NCI-H146 (cell line): ENCODE measurements around the gene IRF2BP2.
"Not testable (repeated sequence)": the region's sequence is repeated elsewhere in the genome, so short reads cannot be mapped to it uniquely, and the experiment has no call there.

Source experiments
- DNase-seq: peaks from one replicate; lab custom pipeline; 2025; lab: John Stamatoyannopoulos, UW

The IRF2BP2 gene

GRCh38 chr1:234610061-234610665, at the start of gene IRF2BP2:
Gene IRF2BP2, minus strand, starts transcription at chr1:234610178. Its CDS starts 684 bp downstream, at chr1:234609494.
- DNase-seq = peak; percentile 86

DNA sequence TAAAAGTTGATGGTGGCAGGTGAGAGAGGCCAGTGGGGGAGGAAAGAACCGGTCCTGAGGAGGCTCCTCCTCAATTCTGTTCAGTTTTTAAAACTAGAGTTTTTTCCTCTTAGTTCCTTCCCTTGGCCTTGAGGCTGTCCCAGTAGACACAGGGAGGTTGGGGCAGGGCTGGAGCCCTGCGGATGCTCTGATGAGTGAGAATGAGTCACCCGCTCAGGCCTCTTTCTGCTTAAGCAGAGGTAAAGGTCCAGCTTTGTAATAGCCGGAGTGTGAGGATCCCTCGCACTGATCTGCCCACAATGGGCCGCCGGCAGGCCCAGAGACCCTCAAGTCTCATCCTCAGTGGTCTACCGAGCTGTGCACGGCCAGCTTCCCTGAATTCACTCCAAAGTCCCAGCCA, 49.6 kb upstream of the IRF2BP2 start:
- DNase-seq = no peak

DNA sequence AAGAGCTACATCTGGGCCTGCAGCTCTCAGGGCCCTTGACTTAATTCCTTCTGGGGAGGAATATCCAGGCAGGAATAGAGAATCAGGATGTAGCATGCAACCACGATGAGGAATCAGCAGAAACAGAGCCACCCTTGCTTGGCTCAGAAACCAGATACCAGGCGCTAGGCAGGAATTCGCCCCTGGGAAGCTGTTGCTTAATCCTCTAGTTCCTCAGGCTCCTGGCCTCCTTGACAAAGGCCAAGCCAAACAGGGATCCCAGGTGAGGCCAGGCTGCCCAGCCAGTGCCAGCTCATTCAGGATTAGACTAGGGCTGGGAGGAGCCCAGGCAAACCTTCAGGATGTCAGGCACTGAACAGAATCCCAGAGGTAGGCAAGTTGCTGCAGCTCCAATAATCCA, 48.2 kb upstream of the IRF2BP2 start:
- DNase-seq = no peak

- peak; percentile 18 for DNase-seq
Observed at GRCh38 chr1:234656944-234657654, 47.1 kb upstream of the IRF2BP2 start.

GRCh38 chr1:234656070-234656895, 46.3 kb upstream of the IRF2BP2 start:
- no peak for DNase-seq

- peak; percentile 76 for DNase-seq
Observed at GRCh38 chr1:234655328-234656069, 45.5 kb upstream of the IRF2BP2 start.

GRCh38 chr1:234654002-234654733, 44.2 kb upstream of the IRF2BP2 start:
- no peak for DNase-seq

DNA sequence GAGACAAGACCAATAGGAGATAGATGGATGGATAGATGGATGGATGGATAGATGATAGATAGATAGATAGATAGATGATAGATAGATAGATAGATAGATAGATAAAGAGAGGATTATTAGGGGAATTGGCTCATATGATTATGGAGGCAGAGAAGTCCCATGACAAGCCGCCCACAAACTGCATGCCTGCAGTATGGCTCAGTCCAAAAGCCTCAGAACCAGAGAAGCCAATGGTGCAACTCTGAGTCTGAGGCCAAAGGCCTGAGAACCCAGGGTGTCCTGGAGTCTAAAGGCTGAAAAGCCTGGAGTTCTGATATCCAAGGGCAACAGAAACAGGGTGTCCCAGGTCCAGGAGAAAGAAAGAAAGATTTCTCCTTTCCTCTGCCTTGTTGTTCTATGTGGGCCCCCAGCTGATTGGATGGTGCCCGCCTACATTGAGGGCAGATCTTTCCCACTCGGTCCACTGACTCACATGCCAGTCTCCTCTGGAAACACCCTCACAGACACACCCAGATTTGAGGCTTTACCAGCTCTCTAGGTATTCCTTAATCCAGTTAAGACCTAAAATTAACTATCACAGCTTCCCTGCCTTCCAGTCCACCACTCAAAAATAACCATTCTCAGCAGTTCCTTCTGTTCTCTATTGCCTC, 39.6 kb upstream of the IRF2BP2 start:
- DNase-seq = no peak

GRCh38 chr1:234647758-234648157, 37.8 kb upstream of the IRF2BP2 start:
- no peak for DNase-seq

DNA sequence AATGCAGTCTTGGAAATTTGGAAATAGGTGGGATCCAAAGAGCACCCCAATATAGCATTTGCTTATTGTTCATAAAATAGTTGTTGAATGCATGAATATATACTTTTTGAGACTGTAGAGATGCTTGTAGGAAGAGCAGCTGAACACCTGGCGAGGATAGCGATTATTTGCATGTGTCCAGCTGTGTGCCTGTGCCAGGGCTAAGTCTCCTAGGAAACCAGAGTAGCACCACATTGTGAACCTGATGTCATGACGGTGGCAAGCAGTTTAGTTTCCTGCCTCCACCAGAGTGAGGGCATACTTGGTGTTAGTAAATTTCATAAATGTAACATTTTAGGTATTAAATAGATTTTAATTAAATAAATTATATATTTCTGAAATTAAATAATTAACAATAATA, 37.3 kb upstream of the IRF2BP2 start:
- DNase-seq = peak; percentile 83

GRCh38 chr1:234645964-234646363, 36.0 kb upstream of the IRF2BP2 start:
- no peak for DNase-seq

GRCh38 chr1:234645474-234645953, 35.5 kb upstream of the IRF2BP2 start:
- DNase-seq = no peak

GRCh38 chr1:234644928-234645327, 35.0 kb upstream of the IRF2BP2 start:
- DNase-seq = no peak

- no peak for DNase-seq
Observed at GRCh38 chr1:234643850-234644134, 33.8 kb upstream of the IRF2BP2 start.

DNA sequence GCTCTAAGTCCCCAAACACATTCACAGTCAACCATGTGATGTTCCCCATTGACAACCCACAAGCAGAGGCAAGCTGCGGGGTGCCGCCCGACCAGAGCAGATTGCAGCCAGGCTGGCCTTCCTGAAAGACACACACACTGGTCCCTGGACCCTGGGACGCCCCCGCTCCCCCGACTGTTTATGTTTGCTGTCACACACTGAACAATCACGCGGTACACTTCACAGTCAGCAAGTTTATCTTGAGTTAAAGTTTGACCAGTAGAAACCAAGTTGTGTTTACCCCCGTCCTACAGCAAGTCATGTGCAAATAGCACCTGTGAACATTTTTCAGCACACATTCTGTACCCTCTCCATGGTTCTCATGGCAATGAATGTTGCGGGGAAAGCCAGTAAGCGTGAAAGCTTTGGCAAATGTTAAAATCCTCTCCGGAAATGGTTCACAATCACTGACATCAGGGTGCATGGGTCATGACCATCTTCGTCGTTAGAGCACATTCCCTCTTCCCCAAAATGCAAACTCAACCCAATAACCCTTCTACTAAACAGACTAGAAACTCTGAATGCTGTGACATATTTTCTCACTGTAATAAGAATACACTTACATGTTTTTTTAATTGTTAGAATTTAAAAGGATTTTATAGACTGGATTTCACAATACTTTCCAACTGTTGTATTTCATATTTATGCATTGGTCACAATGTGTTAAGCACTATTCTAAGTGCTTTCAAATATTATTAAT, 33.3 kb upstream of the IRF2BP2 start:
- DNase-seq = no peak

DNA sequence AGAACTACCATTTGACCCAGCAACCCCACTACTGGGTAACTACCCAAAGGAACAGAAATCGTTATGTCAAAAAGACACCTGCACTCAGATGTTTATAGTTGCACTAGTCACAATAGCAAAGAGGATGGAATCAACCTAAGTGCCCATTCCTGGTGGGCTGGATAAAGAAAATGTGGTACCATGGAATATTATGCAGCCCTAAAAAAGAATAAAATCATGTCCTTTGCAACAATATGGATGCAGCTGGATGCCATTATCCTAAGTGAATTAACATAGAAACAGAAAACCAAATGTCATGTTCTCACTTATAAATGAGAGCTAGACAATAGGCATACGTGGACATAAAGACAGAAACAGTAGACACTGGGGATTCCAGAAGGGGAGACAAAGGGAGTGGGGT, 32.5 kb upstream of the IRF2BP2 start:
- DNase-seq = no peak

- no peak for DNase-seq
Observed at GRCh38 chr1:234639961-234640360, 30.0 kb upstream of the IRF2BP2 start.

DNA sequence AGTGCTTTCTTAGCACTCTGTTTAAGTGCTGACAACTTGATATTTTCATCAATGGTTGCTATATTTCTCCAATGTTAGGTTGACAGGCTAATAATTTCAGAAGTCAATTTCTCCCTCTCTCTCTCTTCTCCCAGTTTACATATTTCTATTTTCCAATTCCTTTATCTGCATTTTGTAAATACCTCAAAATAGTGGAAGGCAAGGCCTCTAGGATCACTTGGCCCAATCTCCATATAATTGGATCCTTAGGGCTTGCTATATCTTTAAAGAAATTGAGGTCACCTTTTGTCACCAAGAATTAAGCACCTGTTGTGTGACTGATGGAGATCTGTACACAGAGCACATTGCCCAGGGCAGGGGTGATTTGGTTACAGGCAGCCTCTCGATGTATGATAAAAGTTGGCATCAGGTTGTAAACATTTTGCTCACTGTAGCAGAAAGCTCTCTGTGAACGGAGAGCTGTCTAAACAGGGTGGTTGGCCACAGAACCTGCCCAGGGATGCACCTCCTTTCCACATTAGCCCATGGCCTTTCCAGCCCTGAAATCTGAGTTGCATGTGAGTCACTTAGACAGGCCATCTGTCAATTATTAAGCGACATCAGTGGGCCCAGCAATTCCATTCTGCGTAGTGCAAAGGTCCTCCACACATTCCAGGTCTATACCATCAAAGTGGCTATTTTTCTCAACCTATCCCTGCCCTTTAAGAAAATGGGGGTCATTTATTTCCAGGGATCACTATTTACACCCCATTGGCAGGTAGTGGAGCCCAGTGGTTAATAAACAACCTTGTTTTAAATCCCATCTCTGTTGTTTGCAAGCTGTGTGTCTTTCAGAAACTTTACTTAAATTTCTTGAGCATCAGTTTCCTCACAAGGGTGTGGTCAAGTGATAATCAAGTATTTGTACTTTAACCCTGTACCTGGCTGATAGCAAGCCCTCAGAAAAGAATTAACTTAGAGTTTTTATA, 29.1 kb upstream of the IRF2BP2 start:
- peak; percentile 6 for DNase-seq

DNA sequence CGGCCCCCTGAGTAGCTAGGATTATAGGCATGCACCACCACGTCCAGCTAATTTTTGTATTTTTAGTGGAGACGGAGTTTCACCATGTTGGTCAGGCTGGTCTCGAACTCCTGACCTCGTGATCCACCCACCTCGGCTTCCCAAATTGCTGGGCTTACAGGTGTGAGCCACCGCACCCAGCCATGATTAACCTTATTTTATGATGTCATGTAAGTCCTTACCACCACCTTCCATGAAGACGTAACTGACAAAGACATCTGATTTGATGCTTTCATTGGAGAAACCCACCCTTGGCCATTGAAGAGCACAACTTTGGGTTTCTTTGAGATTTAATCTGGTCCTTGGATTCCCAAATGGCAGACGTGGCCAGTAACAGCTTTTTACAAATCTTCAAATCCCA, 24.9 kb upstream of the IRF2BP2 start:
- DNase-seq = not testable (repeated sequence)
